Kasumi-1 (cell line): ENCODE data around the gene ADAM12.
"Not testable (repeated sequence)": the region's sequence is repeated elsewhere in the genome, so short reads cannot be mapped to it uniquely, and the experiment has no call there.

Source experiments
- DNase-seq, 2 experiments: peaks; one replicate each; lab custom pipeline; 2025; lab: John Stamatoyannopoulos, UW

ADAM12 gene

DNA sequence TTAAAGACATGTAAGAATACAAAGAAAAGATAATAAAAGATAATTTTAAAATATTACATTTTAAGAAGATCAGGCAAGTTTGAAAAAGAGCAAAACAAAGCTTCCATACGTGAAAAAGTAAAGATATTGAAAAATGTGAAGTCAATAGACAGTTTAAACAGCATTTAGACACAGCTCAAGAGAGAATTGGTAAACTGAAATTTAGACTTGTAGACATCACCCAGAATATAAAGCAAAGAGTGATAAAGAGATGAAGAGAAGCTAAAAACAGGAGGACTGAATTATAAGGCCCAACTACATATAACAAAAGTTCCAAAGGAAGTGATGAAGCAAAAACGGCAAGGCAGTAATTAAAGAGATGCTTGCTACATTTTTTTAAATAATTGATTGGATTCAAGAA is 13.8 kb downstream of the ADAM12 start:
- DNase-seq = no peak

DNA sequence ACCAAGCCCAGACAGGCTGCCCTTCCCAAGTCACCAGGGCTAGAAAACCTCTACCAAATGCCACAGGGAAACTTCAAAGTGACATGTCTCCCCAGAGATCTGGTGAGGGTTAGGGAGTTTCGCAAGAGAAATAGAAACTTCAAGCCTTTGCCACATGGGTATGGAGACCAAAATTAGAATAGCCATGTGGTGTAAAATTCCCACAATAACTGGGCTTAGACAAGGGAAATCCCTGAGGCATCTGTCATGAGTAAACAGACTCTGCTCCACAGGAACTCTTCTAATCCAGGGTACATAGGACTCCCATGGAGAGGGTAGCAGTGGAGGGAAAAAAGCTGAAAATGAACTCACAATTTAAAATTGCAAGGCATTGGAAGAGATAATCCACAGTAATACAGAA is 14.3 kb downstream of the ADAM12 start:
- no peak for DNase-seq

DNA sequence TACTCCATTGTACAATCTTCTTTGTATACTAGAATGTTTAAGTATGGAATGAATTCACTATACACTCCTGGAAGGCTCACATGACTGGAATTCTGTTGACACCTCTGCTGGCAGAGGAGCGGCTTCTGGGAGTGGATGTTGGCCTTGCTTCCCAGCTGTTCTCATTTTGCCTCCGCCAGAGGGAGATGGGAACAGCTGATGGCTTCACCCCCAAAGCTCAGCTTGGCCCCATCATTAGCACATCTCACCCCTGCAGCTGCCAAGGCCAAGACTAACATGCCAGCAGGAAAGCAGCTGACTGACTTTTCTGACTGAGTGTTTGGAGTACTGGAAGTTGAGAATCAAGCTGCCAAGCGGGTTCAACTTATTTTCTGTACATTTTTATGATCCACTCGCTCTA is 15.1 kb downstream of the ADAM12 start:
- no peak for DNase-seq

- no peak for DNase-seq
Measured at GRCh38 chr10:126372396-126372795, 15.9 kb downstream of the ADAM12 start.

- no peak for DNase-seq
Measured at GRCh38 chr10:126369125-126369710, 19.1 kb downstream of the ADAM12 start.

DNA sequence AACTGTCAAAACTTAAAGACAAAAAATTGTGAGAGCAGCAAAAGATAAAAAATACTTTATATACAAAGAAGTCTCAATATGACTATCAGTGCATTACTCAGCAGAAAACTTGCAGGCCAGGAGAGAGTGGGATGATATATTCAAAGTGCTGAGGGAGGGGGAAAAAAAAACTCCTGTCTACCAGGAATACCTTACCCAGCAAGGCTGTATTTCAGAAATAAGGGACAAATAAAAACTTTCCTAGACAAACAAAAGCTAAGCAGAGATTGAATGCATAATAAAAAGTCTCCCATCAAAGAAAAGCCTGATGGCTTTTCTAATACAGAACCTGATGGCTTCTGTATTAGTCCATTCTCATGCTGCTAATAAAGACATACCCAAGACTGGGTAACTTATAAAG is 31.1 kb downstream of the ADAM12 start:
- no peak for DNase-seq

DNA sequence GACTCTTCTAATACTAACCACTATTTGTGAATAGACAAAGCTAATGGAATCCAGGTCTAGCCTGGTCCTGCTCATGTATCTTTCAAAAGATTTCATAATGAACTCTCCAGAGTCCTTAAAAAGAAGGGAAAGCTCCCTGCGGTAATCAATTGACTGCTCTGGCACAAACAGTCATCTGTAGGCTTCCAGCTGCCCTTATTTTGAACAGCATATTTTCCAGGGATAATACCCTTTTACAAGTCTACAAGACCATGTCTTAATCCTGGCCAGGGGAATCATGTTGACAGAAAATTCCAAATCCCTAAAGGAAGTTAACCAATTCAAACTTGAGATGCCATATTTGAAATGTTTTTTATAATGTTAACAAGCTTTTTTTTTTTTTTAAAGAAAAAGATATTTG is 34.6 kb downstream of the ADAM12 start:
- no peak for DNase-seq

DNA sequence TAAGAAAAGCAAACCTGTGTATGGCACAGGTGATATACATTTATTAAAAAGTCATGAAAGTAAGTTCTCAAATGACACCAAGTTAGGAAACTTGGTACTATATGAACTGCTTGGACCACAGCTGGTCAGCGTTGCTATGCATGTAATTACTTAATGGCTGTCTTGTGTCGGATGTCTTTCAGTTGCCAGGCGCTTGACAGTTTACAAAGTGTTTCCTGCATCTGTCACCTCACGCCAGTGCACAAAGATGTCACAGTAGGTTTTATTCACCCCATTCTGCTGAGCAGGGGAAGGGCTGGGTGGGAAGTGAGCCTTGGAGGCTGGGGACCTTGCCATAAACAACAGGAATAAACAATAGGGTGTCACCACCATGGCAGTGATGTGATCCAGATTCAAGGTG is 35.8 kb downstream of the ADAM12 start:
- no peak for DNase-seq

- no peak for DNase-seq
Measured at GRCh38 chr10:126351021-126351420, 37.3 kb downstream of the ADAM12 start.

DNA sequence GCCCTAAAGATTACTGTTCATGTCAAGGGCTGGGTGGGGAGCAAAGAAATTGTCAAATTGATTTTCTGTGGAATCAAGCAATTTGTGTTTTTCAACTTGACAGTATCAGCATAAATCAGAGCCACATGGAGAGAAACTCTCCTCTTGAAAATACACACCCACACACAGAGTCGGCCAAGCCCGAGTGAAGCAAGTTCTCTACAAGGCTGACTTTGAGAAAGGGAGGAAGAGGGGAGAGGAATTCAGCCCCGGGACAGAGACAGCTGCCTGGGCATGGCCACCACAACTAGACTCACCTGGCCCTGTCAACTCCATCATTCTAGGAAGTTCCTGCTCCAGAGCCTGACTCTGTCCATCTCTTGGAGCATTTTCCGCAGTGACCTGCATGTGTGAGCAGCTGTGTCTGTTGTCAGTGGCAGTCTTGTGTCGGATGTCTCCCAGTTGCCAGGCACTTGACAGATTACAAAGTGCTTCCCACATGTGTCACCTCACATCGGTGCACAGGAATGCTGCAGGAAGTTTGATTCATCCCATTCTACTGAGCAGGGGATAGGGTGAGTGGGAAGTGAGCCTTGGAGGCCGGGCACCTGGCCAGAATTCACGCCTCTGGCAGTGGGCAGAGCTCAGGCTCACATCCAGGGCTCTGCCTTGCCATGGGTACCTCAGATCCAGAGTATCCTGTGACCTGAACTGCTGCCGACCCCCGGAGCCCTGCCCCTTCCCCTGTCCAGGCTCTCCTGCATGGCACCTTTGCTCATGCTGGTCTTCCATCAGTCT is 37.9 kb downstream of the ADAM12 start:
- DNase-seq = no peak

GRCh38 chr10:126349676-126350075 is 38.6 kb downstream of the ADAM12 start:
- DNase-seq = no peak

GRCh38 chr10:126349101-126349500 is 39.2 kb downstream of the ADAM12 start:
- no peak for DNase-seq

DNA sequence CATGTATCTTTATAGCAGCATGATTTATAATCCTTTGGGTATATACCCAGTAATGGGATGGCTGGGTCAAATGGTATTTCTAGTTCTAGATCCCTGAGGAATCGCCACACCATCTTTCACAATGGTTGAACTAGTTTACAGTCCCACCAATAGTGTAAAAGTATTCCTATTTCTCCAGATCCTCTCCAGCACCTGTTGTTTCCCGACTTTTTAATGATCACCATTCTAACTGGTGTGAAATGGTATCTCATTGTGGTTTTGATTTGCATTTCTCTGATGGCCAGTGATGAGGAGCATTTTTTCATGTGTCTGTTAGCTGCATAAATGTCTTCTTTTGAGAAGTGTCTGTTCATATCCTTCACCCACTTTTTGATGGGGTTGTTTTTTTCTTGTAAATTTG is 44.8 kb downstream of the ADAM12 start:
- DNase-seq = not testable (repeated sequence)

DNA sequence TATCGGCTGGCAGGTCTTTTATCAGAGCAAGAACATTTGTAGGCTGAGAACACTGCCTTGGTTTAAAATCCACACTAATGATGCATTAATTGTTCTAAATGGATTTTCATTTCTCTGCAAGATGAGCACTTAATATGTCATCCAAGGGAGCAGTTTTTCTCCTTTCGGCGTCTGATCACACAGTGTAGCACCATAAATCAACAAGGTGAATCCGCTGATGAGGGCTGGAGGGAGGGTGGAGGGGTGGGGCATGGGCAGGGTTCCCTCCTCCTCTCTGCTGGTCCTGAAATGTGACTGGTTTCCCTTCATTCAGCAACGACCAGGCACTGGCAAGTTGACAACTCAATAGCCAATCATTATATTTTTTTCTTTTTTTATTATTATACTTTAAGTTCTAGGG is 45.6 kb downstream of the ADAM12 start:
- no peak for DNase-seq

GRCh38 chr10:126341491-126341890 is 46.8 kb downstream of the ADAM12 start:
- DNase-seq = no peak

DNA sequence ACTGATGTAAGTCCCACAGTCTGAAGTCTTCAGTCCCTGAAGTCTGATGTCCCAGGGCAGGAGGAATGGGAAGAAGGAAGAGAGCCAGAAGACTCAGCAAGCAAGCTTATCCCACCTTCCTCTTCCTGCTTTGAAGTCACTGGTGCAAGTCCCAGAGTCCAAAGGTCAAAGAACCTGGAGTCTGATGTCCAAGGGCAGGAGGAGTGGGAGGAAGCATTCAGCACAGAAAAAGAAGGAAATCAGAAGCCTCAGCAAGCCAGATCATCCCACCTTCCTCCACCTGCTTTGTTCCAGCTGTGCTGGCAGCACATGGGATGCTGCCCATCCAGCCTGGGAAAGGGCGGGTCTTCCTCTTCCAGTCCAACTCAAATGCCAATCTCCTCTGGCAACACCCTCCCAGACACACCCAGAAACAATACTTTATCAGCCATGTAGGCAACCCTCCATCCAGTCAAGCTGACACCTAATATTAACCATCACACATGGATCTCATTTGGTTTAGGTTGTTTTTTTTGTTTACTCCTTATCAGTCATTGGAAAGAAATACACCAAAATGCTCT is 50.9 kb downstream of the ADAM12 start:
- DNase-seq = no peak

DNA sequence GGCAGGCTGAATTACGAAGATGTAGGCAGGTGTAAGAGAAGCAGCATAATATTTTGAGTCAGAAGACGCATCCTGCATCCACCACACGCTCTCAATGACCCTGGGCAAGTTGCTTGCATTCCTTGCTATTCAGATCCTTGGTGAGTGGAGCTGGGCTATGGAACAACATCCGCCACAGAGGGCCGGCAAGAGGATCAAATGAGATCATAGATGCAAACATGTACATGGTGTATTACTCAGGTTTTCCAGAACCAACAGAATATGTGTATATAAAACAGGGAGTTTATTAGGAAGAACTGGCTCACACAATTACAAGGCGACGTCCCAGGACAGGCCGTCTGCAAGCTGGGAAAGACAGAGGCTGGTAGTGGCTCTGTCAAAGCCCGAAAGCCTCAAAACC is 51.5 kb downstream of the ADAM12 start:
- DNase-seq = no peak

- DNase-seq = no peak
Measured at GRCh38 chr10:126334272-126334671, 54.0 kb downstream of the ADAM12 start.

DNA sequence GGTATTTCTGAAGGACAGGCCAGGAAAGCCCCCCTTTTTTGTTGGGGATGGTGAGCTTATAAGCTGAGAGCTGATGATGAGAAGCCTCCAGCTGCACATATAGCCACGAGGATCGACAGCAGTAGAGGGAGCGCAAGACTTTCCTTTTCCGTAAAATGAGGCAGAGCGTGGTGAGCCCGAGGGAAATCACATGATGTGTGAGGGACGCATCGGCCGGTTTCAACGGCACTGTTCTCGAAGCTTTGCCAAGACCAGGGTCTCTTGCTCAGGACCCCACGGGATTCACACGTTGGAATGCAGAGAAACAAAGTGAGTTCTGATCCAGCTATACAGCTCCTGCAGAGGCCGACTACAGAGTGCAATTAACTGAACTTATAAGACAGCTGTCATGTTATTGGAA is 55.7 kb downstream of the ADAM12 start:
- no peak for DNase-seq

GRCh38 chr10:126331101-126331500 is 57.2 kb downstream of the ADAM12 start:
- no peak for DNase-seq

DNA sequence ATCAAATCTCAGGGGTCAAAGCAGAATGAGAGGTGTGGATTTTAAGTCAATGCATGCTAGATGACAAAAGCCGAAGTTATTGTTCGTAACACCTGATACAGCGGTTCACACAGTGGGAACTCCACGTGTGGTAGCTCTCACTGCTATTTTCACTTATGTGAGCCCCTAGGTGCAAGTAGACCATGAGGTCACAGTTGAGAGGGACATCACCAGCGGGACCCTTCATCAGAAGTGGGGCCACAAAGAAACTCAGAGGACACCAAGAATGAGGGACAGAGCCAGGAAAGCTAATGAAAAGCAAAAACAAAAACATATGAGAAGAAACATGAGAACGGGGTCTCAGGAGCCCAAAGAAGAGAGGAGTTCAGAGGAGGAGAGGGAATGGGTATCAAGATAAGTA is 63.5 kb downstream of the ADAM12 start:
- DNase-seq = no peak

DNA sequence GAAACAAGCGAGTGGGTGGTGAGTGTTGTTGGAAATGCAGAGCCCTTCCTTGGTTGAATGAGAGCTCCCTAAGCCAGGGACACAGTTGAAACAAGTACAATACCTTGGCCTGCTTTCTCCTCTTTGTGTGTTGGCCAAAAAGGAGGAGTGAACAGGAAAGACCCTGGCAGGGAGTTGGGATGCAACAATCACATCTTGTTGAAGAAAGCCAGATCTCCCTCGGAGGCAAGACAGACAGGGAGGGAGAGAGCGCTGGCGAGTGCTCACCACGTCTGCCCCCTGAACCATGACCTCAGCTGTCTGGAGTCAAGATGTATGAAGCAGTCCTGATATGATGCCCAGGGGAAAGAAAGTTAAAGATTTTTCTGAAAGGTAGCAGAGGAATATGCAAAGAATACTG is 66.8 kb downstream of the ADAM12 start:
- no peak for DNase-seq

GRCh38 chr10:126317751-126318150 is 70.5 kb downstream of the ADAM12 start:
- DNase-seq = peak in 1 of 2 experiments; percentile 10
